GM10248 (cell line): ENCODE data around the gene GRIK3.

Experiments used
- CTCF ChIA-PET: fragments of 300-600 bp; sonication (Branson Sonifier 250); formaldehyde crosslinking; extraction: SDS; loops from one replicate; lab custom pipeline; 2021; ENCODE audit warnings: antibody characterized with exemption; lab: Yijun Ruan, JAX
- POLR2A ChIA-PET: fragments of 350-650 bp; sonication (Branson Sonifier 250); formaldehyde crosslinking; extraction: SDS; loops from one replicate; lab custom pipeline; 2020; ENCODE audit warnings: antibody characterized with exemption; lab: Yijun Ruan, JAX
- DNase-seq: peaks from one replicate; pipeline ENCODE4 v3.0.0; 2012; ENCODE audit errors: extremely low spot score
- TF ChIP-seq, protein P1 (sequence below): IDR thresholded peaks from 2 replicates; pipeline ENCODE4 v1.5.1; 2012; ENCODE audit warnings: mild to moderate bottlenecking, low read depth; ENCODE audit errors: extremely low read depth, missing control alignments, control extremely low read depth

The GRIK3 gene

GRCh38 chr1:36822648-36823047 is 211.7 kb downstream of the GRIK3 start:
- ChIA-PET CTCF (no interaction called here), POLR2A (no interaction called here)
- TF ChIP-seq, protein P1, sequence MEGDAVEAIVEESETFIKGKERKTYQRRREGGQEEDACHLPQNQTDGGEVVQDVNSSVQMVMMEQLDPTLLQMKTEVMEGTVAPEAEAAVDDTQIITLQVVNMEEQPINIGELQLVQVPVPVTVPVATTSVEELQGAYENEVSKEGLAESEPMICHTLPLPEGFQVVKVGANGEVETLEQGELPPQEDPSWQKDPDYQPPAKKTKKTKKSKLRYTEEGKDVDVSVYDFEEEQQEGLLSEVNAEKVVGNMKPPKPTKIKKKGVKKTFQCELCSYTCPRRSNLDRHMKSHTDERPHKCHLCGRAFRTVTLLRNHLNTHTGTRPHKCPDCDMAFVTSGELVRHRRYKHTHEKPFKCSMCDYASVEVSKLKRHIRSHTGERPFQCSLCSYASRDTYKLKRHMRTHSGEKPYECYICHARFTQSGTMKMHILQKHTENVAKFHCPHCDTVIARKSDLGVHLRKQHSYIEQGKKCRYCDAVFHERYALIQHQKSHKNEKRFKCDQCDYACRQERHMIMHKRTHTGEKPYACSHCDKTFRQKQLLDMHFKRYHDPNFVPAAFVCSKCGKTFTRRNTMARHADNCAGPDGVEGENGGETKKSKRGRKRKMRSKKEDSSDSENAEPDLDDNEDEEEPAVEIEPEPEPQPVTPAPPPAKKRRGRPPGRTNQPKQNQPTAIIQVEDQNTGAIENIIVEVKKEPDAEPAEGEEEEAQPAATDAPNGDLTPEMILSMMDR, result no peak
- DNase-seq, result no peak

DNA sequence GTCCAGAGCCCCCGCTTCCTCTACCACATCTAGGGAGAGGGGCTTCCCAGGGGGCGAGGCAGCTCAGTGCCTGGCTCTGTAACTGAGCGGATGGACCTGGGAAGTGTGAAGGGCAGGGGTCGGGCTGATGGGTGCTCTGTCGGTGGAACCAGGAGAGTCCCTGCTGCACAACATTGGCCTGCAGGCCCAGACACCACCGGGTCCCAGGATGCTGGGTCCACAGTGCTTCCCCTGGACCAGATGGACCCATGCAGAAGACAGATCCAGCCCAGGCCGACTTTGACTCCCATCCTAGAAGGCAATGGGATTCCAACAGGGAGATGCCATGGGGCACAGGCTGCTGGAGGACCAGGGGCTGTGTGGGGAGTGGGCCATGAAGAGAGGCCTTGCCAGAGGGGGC is 212.9 kb downstream of the GRIK3 start:
- no peak for DNase-seq
- POLR2A ChIA-PET, result no interaction called here
- CTCF ChIA-PET, result no interaction called here
- TF ChIP-seq, protein P1, result no peak

DNA sequence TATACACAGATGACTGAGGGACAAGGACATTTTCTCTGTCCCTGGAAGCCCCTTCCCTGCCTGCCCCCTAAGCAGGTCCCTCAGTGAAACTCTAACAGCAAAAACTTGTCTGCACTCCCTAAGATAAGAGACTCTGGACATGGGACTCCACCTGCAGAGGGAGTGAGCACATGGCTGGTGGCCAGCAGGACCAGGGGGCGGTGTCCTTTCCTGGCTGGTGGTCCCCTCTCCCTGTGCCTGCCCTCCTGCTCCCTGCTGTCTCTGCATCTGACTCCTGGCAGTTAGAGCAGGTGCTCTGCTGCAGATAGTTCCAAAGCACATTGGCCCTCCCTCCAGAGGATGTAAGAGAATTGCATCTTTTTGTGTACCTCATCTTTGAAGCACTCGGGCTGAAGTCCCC is 215.5 kb downstream of the GRIK3 start:
- TF ChIP-seq, protein P1, result no peak
- CTCF ChIA-PET, result no interaction called here
- POLR2A ChIA-PET, result no interaction called here
- DNase-seq, result no peak

DNA sequence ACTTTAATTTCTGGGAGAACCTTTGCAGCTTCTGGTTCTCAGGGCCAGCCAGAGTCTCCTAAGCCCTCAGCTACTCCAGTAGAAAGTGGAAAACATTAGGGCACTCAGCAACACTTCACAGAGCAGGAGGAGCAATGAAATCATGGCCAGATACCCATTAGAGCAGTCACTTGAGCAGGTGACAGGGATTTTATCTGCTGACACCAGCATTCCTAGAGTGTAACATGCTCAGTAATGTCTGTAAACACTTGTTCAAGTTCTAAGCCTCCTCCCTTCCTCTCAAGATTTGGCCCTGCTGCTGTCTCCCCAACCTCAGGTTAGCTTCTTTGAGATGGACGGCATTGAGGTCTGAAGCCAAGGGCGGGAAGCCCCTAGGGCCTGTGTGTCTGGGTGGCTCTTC is 218.0 kb downstream of the GRIK3 start:
- TF ChIP-seq, protein P1, result no peak
- DNase-seq, result no peak
- ChIA-PET POLR2A (no interaction called here), CTCF (no interaction called here)

DNA sequence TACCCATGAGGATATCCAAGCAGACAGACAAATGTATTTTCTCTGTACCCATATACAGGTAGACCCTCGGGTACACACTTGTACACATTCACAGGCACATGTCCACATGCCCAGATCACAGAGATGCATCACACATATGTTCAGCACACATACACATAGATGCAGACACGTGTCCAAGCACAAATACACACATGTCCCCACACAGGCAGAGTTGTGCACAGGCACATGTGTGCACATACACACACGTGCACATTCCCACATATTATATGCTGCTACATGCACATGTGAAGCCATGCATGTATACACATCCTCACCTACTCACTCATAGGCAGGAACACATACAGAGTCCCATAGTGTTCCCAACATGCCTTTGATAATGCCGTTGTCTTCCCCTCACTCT is 219.5 kb downstream of the GRIK3 start:
- ChIA-PET POLR2A (no interaction called here), CTCF (no interaction called here)
- TF ChIP-seq, protein P1, result no peak

GRCh38 chr1:36814083-36814482 is 220.2 kb downstream of the GRIK3 start:
- TF ChIP-seq, protein P1, result no peak
- POLR2A ChIA-PET, result no interaction called here
- CTCF ChIA-PET, result no interaction called here
- DNase-seq, result no peak

More for the DNA sequence above, 219.5 kb downstream of the GRIK3 start:
- no peak for DNase-seq

- ChIA-PET POLR2A (no interaction called here), CTCF (no interaction called here)
- TF ChIP-seq, protein P1, result no peak
- DNase-seq, result no peak
Observed at GRCh38 chr1:36807262-36807661, 227.1 kb downstream of the GRIK3 start.
